ENCODE results near the gene CYTH1.
A peak's percentile ranks its signal among the peaks of the same experiment; 100 is the strongest.
"Not testable (repeated sequence)": the region's sequence is repeated elsewhere in the genome, so short reads cannot be mapped to it uniquely, and the experiment has no call there.

Gene CYTH1

DNA sequence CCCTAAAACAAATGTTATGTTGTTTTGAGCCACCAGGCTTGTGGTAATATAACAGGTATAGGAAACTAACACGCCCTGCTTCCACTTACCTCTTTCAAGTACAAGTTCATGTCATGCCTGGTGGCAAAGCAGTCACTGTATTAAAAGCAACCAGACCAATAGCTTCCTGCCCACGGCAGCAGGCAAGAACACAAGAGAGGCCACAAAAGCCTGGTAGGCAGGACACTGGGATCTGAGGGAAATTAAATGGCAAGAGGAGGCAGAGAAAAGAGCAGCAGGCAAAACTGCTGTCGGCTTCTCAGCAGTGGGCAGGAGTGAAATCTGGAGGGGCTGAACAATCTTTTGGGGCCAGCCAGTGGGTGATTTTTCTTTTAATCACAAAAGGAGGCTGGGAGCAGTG is 2.2 kb downstream of the CYTH1 start:
- peaks cover 13% of the 10 kb centered on the region for H3K36me3 ChIP-seq
- H3K27ac ChIP-seq, result peak overlapping the region; percentile 80
- TF ChIP-seq, protein P1, sequence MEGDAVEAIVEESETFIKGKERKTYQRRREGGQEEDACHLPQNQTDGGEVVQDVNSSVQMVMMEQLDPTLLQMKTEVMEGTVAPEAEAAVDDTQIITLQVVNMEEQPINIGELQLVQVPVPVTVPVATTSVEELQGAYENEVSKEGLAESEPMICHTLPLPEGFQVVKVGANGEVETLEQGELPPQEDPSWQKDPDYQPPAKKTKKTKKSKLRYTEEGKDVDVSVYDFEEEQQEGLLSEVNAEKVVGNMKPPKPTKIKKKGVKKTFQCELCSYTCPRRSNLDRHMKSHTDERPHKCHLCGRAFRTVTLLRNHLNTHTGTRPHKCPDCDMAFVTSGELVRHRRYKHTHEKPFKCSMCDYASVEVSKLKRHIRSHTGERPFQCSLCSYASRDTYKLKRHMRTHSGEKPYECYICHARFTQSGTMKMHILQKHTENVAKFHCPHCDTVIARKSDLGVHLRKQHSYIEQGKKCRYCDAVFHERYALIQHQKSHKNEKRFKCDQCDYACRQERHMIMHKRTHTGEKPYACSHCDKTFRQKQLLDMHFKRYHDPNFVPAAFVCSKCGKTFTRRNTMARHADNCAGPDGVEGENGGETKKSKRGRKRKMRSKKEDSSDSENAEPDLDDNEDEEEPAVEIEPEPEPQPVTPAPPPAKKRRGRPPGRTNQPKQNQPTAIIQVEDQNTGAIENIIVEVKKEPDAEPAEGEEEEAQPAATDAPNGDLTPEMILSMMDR (IDR thresholded peaks at IDR 0.05; ENCODE audit: low read depth, low read length), result no peak
- no peaks in the 10 kb centered on the region for H3K9me3 ChIP-seq (ENCODE audit: severe bottlenecking)
- H3K27me3 ChIP-seq (ENCODE audit: insufficient read depth, low read depth, severe bottlenecking), result no peaks in the 10 kb centered on the region
- peak overlapping the region; percentile 85 for H3K4me3 ChIP-seq (ENCODE audit: low read depth, low read length)
- DNase-seq, result no peak

DNA sequence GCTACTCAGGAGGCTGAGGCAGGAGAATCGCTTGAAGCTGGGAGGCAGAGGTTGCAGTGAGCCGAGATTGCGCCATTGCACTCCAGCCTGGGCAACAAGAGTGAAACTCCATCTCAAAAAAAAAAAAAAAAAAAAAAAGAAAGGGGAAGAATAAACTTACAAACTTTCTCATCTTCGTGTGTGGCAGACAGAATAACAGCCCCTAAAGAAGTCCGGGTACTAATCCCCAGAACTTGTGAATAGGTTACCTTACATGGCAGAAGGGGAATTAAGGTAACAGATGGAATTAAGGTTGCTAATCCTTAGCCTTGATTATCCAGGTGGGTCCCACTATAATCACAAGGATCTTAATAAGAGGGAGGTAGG is 2.8 kb downstream of the CYTH1 start:
- not testable (repeated sequence) for DNase-seq; H3K9me3 ChIP-seq (ENCODE audit: severe bottlenecking); H3K27me3 ChIP-seq (ENCODE audit: insufficient read depth, low read depth, severe bottlenecking)
- Histone ChIP-seq H3K27ac (peak overlapping the region; percentile 80), H3K36me3 (peaks cover 13% of the 10 kb centered on the region), H3K4me3 (ENCODE audit: low read depth, low read length) (peak overlapping the region; percentile 85)

DNA sequence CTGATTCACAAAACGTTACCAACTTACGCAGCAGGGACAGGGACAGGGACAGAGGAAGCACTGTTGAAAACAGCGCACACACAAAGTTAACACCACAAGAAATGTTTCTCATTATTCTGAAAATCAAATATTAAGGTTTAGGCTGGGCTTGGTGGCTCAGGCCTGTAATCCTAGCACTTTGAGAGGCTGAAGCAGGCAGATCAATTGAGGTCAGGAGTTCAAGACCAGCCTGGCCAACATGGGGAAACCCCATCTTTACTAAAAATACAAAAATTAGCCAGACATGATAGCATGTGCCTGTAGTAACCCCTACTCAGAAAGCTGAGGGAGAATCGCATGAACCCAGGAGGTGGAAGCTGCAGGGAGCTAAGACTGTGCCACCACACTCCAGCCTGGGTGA is 4.2 kb downstream of the CYTH1 start:
- no peaks in the 10 kb centered on the region for H3K9me3 ChIP-seq (ENCODE audit: severe bottlenecking)
- no peaks in the 10 kb centered on the region for H3K27me3 ChIP-seq (ENCODE audit: insufficient read depth, low read depth, severe bottlenecking)
- peaks cover 13% of the 10 kb centered on the region for H3K36me3 ChIP-seq
- no peak overlapping the region for H3K4me3 ChIP-seq (ENCODE audit: low read depth, low read length)
- DNase-seq, result peak; percentile 6
- TF ChIP-seq, protein P1 (IDR thresholded peaks at IDR 0.05; ENCODE audit: low read depth, low read length), result no peak
- no peak overlapping the region for H3K27ac ChIP-seq

DNA sequence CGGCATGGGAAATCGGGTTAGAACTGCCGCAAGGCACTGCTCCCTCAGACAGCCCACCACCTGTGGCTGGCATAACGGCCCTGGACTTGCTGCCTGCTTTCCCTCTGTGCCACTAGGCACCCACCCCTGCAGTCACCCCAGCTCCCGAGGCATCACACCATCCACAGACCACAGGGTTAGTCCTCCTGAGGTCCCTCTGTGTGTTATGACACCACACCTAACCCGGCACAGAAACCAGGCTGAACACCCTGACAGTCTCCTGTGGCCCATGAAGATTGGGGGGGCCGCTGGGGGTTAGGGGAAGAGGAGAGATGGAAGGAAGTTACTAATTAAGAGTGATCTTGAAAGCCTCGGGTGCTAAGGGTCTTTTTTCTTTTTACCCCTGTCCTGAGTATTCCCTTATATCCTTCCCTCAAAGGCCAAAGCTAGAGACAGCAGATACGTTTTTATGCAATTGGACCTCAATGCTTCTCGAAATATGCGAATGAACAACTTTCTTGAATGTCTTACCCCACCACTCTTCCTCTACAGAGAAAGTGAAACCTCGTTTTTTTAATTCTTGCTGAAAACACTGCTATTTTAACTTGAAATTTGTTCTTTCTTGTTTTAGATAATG is 7.0 kb downstream of the CYTH1 start:
- no peaks in the 10 kb centered on the region for H3K9me3 ChIP-seq (ENCODE audit: severe bottlenecking)
- H3K36me3 ChIP-seq, result peaks cover 31% of the 10 kb centered on the region
- no peak overlapping the region for H3K4me3 ChIP-seq (ENCODE audit: low read depth, low read length)
- no peak overlapping the region for H3K27ac ChIP-seq
- no peak for DNase-seq
- TF ChIP-seq, protein P1 (IDR thresholded peaks at IDR 0.05; ENCODE audit: low read depth, low read length), result no peak
- H3K27me3 ChIP-seq (ENCODE audit: insufficient read depth, low read depth, severe bottlenecking), result no peaks in the 10 kb centered on the region

DNA sequence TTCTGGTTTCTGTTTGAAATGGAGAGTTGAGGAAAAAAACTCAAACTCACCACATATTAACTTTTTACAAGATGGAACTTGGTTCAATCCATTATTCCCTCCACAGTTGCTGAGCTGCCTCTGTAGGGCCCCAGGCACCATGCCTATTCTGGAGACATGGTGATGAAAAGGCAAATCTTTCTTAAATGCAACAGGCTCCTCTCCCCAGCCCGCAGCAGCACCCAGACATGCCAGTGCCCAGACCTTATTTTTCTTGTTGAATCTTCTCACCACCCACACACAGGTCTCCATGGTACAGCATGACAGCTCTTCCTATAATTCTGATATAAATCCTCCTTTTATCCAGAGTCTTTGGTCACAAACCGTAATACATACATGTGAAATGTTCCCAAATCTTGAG is 7.6 kb downstream of the CYTH1 start:
- H3K4me3 ChIP-seq (ENCODE audit: low read depth, low read length), result no peak overlapping the region
- H3K36me3 ChIP-seq, result peaks cover 35% of the 10 kb centered on the region
- no peaks in the 10 kb centered on the region for H3K27me3 ChIP-seq (ENCODE audit: insufficient read depth, low read depth, severe bottlenecking)
- no peak overlapping the region for H3K27ac ChIP-seq
- no peaks in the 10 kb centered on the region for H3K9me3 ChIP-seq (ENCODE audit: severe bottlenecking)
- TF ChIP-seq, protein P1 (IDR thresholded peaks at IDR 0.05; ENCODE audit: low read depth, low read length), result no peak
- DNase-seq, result no peak

DNA sequence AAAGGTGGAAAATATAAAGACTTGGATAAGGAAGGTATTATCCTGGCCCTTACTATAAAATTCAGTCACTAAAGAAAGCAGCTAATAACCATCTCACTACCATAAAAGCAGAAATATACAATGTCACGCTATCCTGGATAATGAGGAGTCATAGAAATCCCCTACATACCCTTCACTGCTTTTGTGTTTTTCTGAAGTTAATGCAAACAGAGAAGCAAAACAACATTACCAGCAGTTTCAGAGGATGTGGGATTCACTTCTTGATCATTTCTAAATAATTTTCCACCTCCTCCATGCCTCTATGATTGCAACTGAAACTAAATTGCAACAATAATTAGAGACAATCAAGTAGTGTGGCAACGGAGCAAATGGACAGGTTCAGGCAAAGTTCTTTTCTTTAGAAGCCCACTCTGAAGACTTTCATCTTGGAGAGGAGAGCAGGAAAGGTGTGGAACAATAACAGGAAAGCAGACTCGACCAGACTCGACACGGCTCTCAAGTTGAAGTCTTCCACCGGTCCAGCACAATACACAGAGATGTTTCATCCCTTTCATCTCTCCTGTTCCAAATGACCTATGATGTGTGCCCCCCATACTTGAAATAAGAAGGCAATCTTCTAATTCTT is 10.2 kb downstream of the CYTH1 start:
- Histone ChIP-seq H3K27ac (no peak overlapping the region), H3K27me3 (ENCODE audit: insufficient read depth, low read depth, severe bottlenecking) (no peaks in the 10 kb centered on the region), H3K36me3 (peaks cover 35% of the 10 kb centered on the region), H3K9me3 (ENCODE audit: severe bottlenecking) (no peaks in the 10 kb centered on the region), H3K4me3 (ENCODE audit: low read depth, low read length) (no peak overlapping the region)
- TF ChIP-seq, protein P1 (IDR thresholded peaks at IDR 0.05; ENCODE audit: low read depth, low read length), result no peak
- DNase-seq, result no peak
